HG02884 (cell line): Measurements from ENCODE around the gene HS6ST3.
"Not testable (repeated sequence)": the region's sequence is repeated elsewhere in the genome, so short reads cannot be mapped to it uniquely, and the experiment has no call there.

Source experiments
- ATAC-seq: cut with Tn5 transposase; IDR thresholded peaks from one replicate; pipeline ENCODE4 v1.9.1; 2021; ENCODE audit warnings: mild to moderate bottlenecking, moderate library complexity; ENCODE audit not compliant: unreplicated experiment

The HS6ST3 gene

DNA sequence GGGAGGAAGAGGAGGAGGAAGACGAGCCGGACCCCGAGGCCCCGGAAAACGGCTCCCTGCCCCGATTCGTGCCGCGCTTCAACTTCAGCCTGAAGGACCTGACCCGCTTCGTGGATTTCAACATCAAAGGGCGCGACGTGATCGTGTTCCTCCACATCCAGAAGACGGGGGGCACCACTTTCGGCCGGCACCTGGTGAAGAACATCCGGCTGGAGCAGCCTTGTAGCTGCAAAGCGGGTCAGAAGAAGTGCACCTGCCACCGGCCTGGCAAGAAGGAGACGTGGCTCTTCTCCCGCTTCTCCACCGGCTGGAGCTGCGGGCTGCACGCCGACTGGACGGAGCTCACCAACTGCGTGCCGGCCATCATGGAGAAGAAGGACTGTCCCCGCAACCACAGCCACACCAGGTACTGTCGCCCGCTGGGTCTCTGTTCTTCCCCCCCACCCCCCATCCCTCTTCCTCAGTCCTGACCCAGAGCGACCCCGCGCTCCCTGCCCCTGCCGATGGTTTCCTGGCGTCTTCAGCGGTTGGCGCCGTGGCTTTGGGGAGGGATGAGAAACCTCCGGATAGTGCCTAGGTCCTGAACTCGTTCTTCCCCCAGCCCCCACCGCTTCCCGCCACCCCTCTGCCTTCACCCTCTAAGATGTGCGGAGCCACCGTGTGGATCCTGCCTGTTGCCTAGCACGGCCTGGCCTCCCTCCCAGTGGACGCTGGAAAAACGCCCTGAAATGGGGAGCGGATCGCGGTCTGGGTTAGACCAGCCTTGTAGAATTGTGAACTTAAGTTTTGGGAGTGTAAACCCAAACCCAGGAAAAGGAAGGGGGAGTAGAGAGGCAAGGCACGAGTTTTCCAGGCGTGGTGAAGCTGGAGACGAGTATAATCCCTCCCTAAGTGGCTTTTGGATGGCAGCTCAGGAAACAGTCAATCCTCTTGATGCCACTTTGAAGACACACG is 1.5 kb downstream of the HS6ST3 start:
- no peak for ATAC-seq

GRCh38 chr13:96093296-96094006 is 3.5 kb downstream of the HS6ST3 start:
- no peak for ATAC-seq

DNA sequence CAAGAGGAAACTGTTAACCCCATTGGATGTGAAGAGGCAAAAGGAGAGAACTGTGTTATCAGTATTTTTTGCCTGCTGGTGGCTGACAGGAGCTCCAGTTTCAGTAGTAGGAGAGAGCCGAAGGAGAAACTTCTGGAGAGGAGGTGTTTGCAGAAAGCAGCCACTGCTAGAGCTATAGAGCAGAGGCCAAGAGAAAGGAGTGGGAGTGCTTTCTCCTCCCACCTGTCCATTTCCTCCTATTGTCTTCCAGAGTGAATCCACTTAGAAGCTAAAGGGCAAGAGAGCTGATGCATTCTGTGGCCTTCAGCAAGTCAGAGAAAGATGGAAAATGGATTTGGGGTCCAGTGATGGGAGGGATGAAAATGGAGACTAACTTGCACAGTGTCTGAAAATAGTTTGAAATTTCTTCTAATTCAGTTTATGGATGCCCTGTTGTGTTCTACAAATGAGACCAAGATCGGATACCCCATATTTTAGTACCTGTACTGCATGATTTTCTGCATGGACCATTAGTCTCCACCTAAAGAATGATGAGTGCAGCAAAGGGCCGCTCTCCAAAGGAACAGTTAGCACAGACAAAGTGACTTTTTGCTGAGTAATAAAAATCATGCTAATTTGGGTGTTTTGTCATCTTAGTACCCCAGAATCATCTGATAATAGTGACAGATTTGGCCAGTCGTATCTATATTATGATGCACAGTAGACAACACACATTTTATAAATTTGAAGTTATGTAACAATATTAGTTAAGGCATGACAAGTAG is 10.7 kb downstream of the HS6ST3 start:
- no peak for ATAC-seq

DNA sequence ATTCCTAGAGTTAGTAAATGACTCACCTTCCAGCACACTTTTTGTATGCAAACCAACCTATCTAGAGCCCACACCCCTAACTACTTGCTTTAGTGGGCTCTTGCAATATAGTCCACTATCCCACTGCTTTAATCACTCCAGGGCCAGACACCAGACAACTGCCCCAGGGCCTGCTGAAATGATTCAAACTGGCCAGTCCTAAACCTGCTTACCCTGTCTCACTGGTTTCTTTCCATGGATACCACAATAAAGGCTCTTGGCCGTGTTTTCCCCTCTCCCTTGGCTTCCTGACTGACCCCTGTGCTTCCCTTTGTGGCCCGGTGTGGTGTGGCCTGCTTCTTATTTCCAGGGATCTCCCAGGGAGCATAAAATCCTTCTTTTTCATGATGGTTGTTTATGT is 14.6 kb downstream of the HS6ST3 start:
- ATAC-seq, result no peak

DNA sequence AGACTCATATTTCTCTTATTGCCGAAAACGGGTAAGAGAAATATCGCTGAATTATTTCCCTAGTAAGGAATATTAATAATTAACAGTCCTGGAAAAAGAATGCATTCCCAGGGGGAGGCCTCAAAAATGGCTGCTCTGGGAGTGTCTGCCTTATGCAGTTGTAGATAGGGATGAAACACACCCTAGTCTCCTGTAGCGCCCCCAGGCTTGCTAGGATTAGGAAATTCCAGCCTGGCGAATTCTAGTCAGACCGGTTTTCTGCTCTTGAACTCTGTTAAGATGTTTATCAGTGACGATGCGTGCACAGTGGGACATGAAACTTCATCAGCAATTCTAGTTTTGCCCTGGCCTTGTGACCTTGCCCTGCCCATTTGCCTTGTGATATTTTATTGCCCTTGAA is 18.2 kb downstream of the HS6ST3 start:
- not testable (repeated sequence) for ATAC-seq

DNA sequence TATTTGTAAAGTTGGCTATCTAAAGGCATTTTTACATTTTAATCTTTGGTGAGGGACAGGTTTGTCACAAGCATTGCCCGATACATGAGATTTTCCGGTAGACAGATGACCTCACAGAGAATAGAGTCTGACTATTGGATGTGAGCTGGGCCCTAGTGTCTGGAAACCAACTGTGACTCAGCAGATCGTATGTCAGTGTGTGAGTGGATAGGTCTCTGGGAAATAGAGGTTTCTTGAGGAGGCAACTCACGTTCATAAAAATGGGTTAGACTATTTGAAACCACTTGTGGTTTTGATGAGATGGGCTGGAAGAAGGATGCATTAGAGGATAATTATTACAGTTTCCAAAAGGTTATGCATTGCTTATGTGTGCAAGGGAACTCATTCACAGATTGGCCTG is 19.2 kb downstream of the HS6ST3 start:
- no peak for ATAC-seq

DNA sequence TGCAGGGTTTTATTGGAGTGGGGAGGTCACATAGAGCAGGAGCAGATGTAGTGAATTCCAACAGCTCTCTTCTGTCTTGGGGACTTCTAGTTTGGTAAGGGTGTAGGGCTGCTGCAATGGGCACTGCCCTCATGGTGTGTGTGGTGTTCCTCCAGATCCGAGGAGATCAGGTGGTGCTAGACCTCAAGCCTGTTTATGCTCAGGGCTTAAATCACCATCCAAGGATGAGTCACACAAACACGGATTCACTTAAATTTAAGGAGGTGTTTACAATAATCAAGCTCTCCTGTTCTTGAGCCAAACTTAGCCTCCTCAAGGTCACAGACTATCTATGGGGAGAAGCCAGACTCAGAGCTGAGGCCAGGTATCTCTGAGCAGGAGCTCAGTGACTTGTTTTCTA is 23.0 kb downstream of the HS6ST3 start:
- no peak for ATAC-seq

DNA sequence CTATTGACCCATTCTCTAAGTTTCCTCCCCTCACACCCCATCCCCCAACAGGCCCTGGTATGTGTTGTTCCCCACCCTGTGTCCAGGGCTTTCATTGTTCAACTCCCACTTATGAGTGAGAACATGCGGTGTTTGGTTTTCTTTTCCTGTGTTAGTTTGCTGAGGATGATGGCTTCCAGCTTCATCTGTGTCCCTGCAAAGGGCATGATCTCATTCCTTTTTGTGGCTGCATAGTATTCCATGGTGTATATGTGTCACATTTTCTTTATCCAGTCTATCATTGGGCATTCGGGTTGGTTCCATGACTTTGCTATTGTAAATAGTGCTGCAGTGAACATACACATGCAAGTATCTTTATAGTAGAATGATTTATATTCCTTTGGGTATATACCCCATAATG is 25.5 kb downstream of the HS6ST3 start:
- ATAC-seq, result not testable (repeated sequence)

- no peak for ATAC-seq
Measured at GRCh38 chr13:96119921-96120320, 30.0 kb downstream of the HS6ST3 start.

DNA sequence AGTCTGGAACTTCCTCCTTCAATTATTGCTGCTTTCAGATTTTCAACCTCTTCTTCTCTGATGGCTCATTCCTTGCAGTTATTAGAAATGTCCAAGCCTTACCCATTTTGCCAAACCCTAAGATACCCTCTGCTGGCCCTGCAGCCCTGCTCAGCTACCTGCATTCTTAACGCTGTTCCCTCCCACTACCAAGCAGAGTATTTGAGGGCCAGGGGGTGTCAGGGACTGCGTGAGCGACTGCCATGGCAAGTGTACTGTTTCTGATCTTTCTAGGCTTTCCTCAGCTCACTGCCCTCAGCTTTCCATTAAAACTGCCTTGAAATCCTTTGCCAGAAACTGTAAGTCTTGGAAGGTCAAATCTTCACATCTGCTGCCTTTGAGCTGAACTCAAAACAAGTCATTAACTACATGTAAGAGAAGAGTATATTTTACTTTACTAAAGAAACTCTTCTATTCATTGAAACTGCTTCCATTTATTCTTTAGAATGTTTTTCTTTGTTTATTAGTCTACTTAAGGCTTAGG is 41.0 kb downstream of the HS6ST3 start:
- ATAC-seq, result no peak

DNA sequence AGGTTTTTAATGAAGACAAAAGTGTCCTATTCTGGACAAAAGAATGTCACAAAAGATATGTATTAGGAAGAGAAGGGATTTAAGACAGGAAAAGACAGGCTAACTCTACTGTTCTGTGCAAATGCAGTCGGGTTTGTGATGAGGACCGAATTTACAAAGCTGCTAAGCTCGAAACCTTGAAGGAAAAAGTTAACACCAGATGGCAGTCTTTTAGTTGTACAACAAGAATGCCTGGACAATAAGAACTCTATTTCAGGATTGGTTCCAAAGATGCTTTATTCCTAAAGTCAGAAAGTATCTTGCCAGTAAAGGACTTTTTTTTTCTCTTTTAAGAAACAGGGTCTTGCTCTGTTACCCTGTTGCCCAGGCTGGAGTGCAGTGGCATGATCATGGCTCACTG is 51.1 kb downstream of the HS6ST3 start:
- ATAC-seq, result no peak

DNA sequence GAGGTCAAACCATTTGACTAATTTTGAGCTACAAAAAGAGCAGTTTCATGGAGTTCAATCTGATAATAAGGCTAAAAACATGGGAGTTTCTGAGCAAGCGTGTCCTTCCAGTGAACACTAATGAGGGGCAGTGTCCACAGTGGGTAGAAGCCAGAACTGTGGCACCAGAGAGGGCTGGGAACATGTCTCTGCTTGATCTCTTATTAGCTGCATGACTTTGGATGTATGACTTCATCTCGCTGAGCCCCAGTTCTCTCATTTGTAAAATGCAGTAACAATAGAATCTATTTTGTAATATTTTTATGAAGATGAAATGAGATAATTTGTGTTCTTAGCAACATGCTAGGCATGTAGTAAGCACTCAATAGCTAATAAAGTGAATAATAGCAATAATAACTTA is 69.8 kb downstream of the HS6ST3 start:
- no peak for ATAC-seq

GRCh38 chr13:96161141-96161540 is 71.2 kb downstream of the HS6ST3 start:
- no peak for ATAC-seq

GRCh38 chr13:96165840-96166239 is 75.9 kb downstream of the HS6ST3 start:
- no peak for ATAC-seq

DNA sequence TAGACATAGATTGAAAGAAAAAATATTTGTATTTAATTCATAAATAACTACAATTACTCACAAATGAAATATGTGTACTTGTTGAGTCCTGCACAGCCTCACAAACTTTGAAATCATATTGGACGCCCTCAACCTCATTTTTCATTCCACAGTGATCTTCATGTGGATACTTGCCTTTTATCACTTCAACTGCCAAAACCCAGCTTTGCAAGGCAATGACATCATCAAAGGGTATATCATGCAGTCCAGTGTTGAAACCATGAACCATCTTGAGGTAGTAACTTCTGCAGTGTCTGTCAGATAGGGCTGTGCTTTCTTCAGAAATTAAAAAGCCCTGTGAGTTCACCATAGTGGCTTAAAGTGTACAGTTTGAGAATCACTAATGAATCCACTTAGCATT is 82.2 kb downstream of the HS6ST3 start:
- no peak for ATAC-seq

DNA sequence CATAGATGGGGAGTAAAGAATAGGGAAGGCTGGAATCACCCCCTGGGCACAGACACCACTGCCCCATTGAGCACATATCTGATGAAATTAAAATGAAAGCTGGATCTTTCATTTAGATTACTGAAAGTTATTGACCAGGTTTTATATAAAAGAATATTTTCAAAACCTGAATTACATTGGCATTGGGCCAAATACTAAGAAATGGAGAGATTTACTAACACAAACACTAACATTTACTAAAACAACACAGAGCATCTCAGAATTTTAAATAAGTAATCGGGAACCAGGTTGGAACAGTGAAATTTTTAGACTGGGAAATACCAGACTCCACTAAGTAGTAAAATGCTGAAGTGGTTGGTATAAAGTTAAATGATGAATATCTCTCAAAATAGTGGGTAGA is 88.9 kb downstream of the HS6ST3 start:
- ATAC-seq, result no peak

DNA sequence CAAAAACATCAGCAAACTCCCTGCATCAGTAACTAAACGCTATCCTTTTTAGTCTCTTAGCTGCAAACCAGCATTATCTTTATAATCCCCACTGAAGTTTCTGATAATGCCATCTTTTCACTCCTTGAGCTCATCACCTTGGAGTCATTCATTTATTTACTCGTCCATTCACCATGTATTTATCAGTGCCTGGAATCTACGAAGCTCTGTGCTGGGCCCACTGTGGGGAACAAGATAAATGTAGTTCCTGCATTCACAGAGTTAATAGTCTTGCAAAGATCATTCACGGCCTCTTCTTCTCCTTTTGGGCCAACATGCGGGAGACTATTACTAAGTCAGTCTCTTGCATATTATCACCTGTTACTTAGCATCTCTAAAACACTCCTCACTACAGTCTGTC is 89.4 kb downstream of the HS6ST3 start:
- no peak for ATAC-seq

DNA sequence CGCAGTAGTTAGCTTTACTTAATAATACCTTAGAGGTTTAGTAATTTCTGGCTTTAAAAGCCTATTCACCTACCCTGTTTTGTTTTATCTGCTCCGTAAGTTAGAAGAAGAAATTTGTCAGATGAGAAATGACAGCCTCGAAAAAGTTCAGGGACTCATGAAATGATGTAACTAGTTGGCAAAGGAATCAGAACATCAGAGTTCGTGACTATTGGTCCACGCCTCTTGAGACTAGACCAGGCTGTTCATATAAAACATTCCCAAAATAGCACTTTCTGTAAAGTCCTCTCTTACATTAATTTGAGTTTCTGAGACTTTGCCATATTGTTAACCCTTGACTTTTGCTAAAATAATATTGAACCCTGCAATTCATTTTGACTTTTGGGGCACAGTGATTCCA is 92.0 kb downstream of the HS6ST3 start:
- no peak for ATAC-seq

- ATAC-seq, result no peak
Measured at GRCh38 chr13:96185818-96186217, 95.9 kb downstream of the HS6ST3 start.

- no peak for ATAC-seq
Measured at GRCh38 chr13:96191367-96191766, 101.5 kb downstream of the HS6ST3 start.

DNA sequence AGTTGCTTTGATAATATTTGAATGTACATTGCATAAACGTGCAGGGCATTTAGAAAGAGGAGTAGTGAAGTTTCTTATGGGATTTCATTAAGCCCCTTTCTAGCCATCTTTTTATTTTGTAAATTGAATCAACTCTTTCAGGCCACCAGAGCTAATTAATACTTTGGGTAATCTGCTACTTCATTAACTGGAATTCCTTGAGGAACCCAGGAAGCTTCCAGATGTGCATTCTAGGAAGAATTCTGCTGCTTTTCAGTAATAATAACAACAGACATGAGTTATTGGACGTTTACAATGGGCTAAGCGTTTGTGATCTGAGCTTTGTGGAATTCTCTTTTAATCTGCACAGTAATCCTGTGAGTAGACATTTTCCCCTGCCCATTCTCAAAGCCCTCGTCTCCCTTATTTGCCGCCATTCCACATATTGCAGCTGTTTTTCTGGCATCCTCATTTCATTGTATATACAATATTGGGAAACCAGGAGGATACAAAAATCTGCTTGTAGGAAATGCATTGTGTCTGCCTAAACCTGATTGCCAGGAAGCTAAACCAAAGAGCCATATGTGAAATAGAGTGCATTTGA is 103.9 kb downstream of the HS6ST3 start:
- no peak for ATAC-seq
